HepG2 (cell line): Measurements from ENCODE around the gene CCDC201. TPM values are rescaled to one million over a fixed set of nuclear protein-coding genes. Genes with fewer than 3 reads are reported as not detected.

Experiments used
- ATF7-NPFF ChIP-seq: sonication (generic); formaldehyde crosslinking; IDR thresholded peaks from 2 replicates; pipeline ENCODE4 v1.8.1; 2023; ENCODE audit warnings: mild to moderate bottlenecking, low read depth, missing genetic modification reagents, moderate library complexity
- FOXO1 ChIP-seq: sonication (generic); formaldehyde crosslinking; IDR thresholded peaks from 2 replicates; pipeline ENCODE4 v1.4.0; 2020; ENCODE audit warnings: missing genetic modification reagents
- GMEB2 ChIP-seq: IDR thresholded peaks from 2 replicates; pipeline ENCODE4 v1.6.1; 2016; ENCODE audit warnings: missing biosample characterization, missing genetic modification reagents, low read depth
- JUND ChIP-seq: sonication (generic); formaldehyde crosslinking; IDR thresholded peaks from 2 replicates; pipeline ENCODE4 v1.8.0; 2022; ENCODE audit warnings: mild to moderate bottlenecking, missing genetic modification reagents
- KMT2B ChIP-seq: IDR thresholded peaks from 2 replicates; pipeline ENCODE4 v1.6.1; 2016; ENCODE audit warnings: missing genetic modification reagents, missing compliant biosample characterization
- MTA3 ChIP-seq: sonication (generic); formaldehyde crosslinking; IDR thresholded peaks from 2 replicates; pipeline ENCODE4 v1.4.0; 2020; ENCODE audit warnings: missing genetic modification reagents
- NFE2L2 ChIP-seq: fragments of 150-350 bp; IDR thresholded peaks from 2 replicates; pipeline ENCODE4 v1.6.1; 2014; ENCODE audit warnings: low read length
- PAF1 ChIP-seq: IDR thresholded peaks from 2 replicates; pipeline ENCODE4 v1.6.1; 2016; ENCODE audit warnings: missing genetic modification reagents, missing compliant biosample characterization
- PITX1 ChIP-seq: sonication (generic); formaldehyde crosslinking; IDR thresholded peaks from 2 replicates; pipeline ENCODE4 v1.5.1; 2020; ENCODE audit warnings: mild to moderate bottlenecking, missing genetic modification reagents
- RFXANK ChIP-seq: IDR thresholded peaks from 2 replicates; pipeline ENCODE4 v1.6.1; 2016
- SALL2 ChIP-seq: sonication (generic); formaldehyde crosslinking; IDR thresholded peaks from 2 replicates; pipeline ENCODE4 v1.8.1; 2023; ENCODE audit warnings: mild to moderate bottlenecking, missing genetic modification reagents, inconsistent platforms
- SRSF9 ChIP-seq: fragments of 200-400 bp; formaldehyde crosslinking; IDR thresholded peaks from 2 replicates; pipeline ENCODE4 v1.6.1; 2018; ENCODE audit warnings: borderline replicate concordance, mild to moderate bottlenecking, low read depth, low read length; ENCODE audit not compliant: insufficient read depth, poor library complexity, severe bottlenecking
- SSRP1 ChIP-seq: IDR thresholded peaks from 2 replicates; pipeline ENCODE4 v1.6.1; 2016; ENCODE audit warnings: control low read depth
- ZBTB10 ChIP-seq: sonication (generic); formaldehyde crosslinking; IDR thresholded peaks from 2 replicates; pipeline ENCODE4 v1.4.0; 2020; ENCODE audit warnings: missing genetic modification reagents, borderline replicate concordance
- ZNF160 ChIP-seq: sonication (generic); formaldehyde crosslinking; IDR thresholded peaks from 2 replicates; pipeline ENCODE4 v1.8.0; 2022; ENCODE audit warnings: mild to moderate bottlenecking, inconsistent platforms, missing genetic modification reagents
- ZNF260 ChIP-seq: sonication (generic); formaldehyde crosslinking; IDR thresholded peaks from 2 replicates; pipeline ENCODE4 v1.4.0; 2020; ENCODE audit warnings: missing genetic modification reagents, low read depth, mild to moderate bottlenecking, borderline replicate concordance
- ZNF263 ChIP-seq: sonication (generic); formaldehyde crosslinking; IDR thresholded peaks from 2 replicates; pipeline ENCODE4 v1.4.0; 2020; ENCODE audit warnings: missing genetic modification reagents
- ZNF570 ChIP-seq: sonication (generic); formaldehyde crosslinking; IDR thresholded peaks from 2 replicates; pipeline ENCODE4 v1.4.0; 2020; ENCODE audit warnings: mild to moderate bottlenecking, missing genetic modification reagents, borderline replicate concordance
- ZNF703 ChIP-seq: sonication (generic); formaldehyde crosslinking; IDR thresholded peaks from 2 replicates; pipeline ENCODE4 v1.5.1; 2020; ENCODE audit warnings: missing genetic modification reagents, mild to moderate bottlenecking, moderate library complexity, borderline replicate concordance
- ZNF749 ChIP-seq: sonication (generic); formaldehyde crosslinking; IDR thresholded peaks from 2 replicates; pipeline ENCODE4 v1.8.0; 2022; ENCODE audit warnings: mild to moderate bottlenecking, missing genetic modification reagents, moderate library complexity, borderline replicate concordance
- ZNF777 ChIP-seq: sonication (generic); formaldehyde crosslinking; IDR thresholded peaks from 2 replicates; pipeline ENCODE4 v1.4.0; 2020; ENCODE audit warnings: missing genetic modification reagents
- polyA plus RNA-seq, 8 experiments: library from polyadenylated mRNA; depleted of rRNA in 3 of 8; stranded (reverse) in 7 of 8; unstranded in 1 of 8; fragments of >200 nt; fragmentation: Illumina TruSeq in 4 of 8; extraction: Trizol in 4 of 8; gene quantifications; 2 replicates each; pipeline versions ENCODE4 v1.2.1 to v1.2.3, GENCODE V29; 2011 to 2016; ENCODE audit warnings: low read depth in 4 of 8, missing spikeins in 1 of 8, mixed read lengths in 1 of 8; ENCODE audit not compliant: insufficient read depth in 1 of 8
- total RNA-seq, 5 experiments: library from RNA; depleted of rRNA; stranded (reverse); fragments of >200 nt; fragmentation: Illumina TruSeq; extraction: Trizol; gene quantifications; 2 replicates each; pipeline ENCODE4 v1.2.3, GENCODE V29; 2016; ENCODE audit warnings: low read depth in 1 of 5
- TF ChIP-seq, protein P1 (sequence below): IDR thresholded peaks from 2 replicates; pipeline ENCODE4 v1.6.1; 2016
- TF ChIP-seq, protein P2 (sequence below): sonication (generic); formaldehyde crosslinking; IDR thresholded peaks from 2 replicates; pipeline ENCODE4 v1.4.0; 2020; ENCODE audit warnings: mild to moderate bottlenecking, missing genetic modification reagents, borderline replicate concordance

CCDC201 gene
- total and polyA plus RNA-seq, 2 of the 13 experiments (the other 11 are each of a cell fraction or from before 2014, with no cell fraction given) = 0.92 TPM; not detected in 1

DNA sequence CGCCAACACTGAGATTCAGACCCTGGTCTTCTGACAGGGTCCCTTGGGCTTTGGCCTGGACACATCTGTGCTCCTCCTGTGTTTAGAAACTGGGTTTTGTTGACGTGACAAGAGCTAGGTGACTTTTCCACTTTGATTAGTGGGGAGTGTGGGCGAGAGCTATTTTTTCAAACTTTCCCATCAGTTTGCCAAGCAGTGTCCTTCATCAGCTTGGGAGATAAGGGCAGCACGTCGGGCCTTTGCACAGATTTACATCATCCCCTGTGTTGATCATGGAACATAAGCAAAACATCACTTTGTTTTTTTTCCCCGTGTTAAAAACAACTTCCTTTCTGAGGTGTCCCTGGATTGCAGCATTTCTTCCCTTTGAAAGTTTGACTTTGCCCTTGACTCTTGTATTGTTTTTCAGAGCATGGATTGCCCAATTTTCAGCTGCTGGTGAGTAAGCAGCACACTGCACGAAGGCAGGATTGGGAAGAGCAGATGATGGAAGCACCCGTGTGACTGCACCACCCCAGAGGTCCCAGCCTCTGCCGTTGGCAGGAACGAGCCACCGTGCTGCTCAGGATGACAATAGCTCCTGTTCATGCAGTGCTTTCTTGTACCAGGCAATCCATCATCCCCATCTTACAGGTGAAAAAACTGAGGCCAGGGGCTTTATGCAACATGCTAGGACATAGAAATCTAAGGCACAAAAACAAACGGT lies 9.0 kb upstream of the CCDC201 start (continued):
- TF ChIP-seq MTA3 (CRISPR knock-in tag) (no peak), ZNF749 (peak; percentile 93; the same call in 1 of the 2 replicates), ZNF160 (CRISPR knock-in tag) (0 out of 2 replicates have a peak, but pooled peaks have one; percentile 53), PAF1 (no peak; the same call in 1 of the 2 replicates), ZNF777 (peak; percentile 28; the same call in 1 of the 2 replicates), NFE2L2 (peak; percentile 33; the same call in 1 of the 2 replicates), GMEB2 (CRISPR knock-in tag) (no peak), FOXO1 (CRISPR knock-in tag) (peak; percentile 100), ZNF703 (peak; percentile 93), ZNF263 (CRISPR knock-in tag) (peak; percentile 56), ATF7-NPFF (CRISPR knock-in tag) (peak; percentile 82), ZNF260 (CRISPR knock-in tag) (no peak), SSRP1 (CRISPR knock-in tag) (peak; percentile 77; the same call in 1 of the 2 replicates), ZNF570 (CRISPR knock-in tag) (no peak), ZBTB10 (peak; percentile 77; the same call in 1 of the 2 replicates), PITX1 (CRISPR knock-in tag) (peak; percentile 96), KMT2B (peak; percentile 69; the same call in 1 of the 2 replicates), JUND (peak; percentile 95), RFXANK (CRISPR knock-in tag) (no peak), SRSF9 (no peak), SALL2 (0 out of 2 replicates have a peak, but pooled peaks have one; percentile 18)
- TF ChIP-seq, protein P1, sequence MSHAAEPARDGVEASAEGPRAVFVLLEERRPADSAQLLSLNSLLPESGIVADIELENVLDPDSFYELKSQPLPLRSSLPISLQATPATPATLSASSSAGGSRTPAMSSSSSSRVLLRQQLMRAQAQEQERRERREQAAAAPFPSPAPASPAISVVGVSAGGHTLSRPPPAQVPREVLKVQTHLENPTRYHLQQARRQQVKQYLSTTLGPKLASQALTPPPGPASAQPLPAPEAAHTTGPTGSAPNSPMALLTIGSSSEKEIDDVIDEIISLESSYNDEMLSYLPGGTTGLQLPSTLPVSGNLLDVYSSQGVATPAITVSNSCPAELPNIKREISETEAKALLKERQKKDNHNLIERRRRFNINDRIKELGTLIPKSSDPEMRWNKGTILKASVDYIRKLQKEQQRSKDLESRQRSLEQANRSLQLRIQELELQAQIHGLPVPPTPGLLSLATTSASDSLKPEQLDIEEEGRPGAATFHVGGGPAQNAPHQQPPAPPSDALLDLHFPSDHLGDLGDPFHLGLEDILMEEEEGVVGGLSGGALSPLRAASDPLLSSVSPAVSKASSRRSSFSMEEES (CRISPR knock-in tag) = peak; percentile 96
- TF ChIP-seq, protein P2, sequence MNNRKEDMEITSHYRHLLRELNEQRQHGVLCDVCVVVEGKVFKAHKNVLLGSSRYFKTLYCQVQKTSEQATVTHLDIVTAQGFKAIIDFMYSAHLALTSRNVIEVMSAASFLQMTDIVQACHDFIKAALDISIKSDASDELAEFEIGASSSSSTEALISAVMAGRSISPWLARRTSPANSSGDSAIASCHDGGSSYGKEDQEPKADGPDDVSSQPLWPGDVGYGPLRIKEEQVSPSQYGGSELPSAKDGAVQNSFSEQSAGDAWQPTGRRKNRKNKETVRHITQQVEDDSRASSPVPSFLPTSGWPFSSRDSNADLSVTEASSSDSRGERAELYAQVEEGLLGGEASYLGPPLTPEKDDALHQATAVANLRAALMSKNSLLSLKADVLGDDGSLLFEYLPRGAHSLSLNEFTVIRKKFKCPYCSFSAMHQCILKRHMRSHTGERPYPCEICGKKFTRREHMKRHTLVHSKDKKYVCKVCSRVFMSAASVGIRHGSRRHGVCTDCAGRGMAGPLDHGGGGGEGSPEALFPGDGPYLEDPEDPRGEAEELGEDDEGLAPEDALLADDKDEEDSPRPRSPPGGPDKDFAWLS (CRISPR knock-in tag) = peak; percentile 47; the same call in 1 of the 2 replicates
